SK-MEL-5 (cell line): Measurements from ENCODE around the gene NEDD9. TPM values are rescaled to one million over a fixed set of nuclear protein-coding genes. Genes with fewer than 3 reads are reported as not detected.

Experiments used
- DNase-seq: peaks from one replicate; pipeline ENCODE4 v3.0.0-alpha.2; 2016; ENCODE audit warnings: low read depth, low spot score
- in situ Hi-C: cut with HindIII; loops from 2 replicates; pipeline ENCODE4 v1.10.0; 2016; ENCODE audit warnings: low sequenced_read_pairs, high pct_unique_total_duplicates, low pct_unique_long_range_greater_than_20kb
- polyA plus RNA-seq, 2 experiments: library from polyadenylated mRNA; depleted of rRNA; stranded (reverse); fragments of >200 nt; gene quantifications; 2 replicates each; pipeline ENCODE4 v1.2.3, GENCODE V29; 2015
- total RNA-seq: library from RNA; depleted of rRNA; stranded (reverse); fragments of >200 nt; shearing (Covaris generic); gene quantifications from 2 replicates; pipeline ENCODE4 v1.2.3, GENCODE V29; 2014; rRNA removed

The NEDD9 gene, protein sequence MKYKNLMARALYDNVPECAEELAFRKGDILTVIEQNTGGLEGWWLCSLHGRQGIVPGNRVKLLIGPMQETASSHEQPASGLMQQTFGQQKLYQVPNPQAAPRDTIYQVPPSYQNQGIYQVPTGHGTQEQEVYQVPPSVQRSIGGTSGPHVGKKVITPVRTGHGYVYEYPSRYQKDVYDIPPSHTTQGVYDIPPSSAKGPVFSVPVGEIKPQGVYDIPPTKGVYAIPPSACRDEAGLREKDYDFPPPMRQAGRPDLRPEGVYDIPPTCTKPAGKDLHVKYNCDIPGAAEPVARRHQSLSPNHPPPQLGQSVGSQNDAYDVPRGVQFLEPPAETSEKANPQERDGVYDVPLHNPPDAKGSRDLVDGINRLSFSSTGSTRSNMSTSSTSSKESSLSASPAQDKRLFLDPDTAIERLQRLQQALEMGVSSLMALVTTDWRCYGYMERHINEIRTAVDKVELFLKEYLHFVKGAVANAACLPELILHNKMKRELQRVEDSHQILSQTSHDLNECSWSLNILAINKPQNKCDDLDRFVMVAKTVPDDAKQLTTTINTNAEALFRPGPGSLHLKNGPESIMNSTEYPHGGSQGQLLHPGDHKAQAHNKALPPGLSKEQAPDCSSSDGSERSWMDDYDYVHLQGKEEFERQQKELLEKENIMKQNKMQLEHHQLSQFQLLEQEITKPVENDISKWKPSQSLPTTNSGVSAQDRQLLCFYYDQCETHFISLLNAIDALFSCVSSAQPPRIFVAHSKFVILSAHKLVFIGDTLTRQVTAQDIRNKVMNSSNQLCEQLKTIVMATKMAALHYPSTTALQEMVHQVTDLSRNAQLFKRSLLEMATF
- total RNA-seq: 134 and 140 TPM in 2 replicates
- 90.5 and 117 TPM in 2 replicates for polyA plus RNA-seq (2015; cell fraction: cytosol; rRNA removed)
- polyA plus RNA-seq (2015; cell fraction: nucleus; rRNA removed): 68.0 and 87.9 TPM in 2 replicates

GRCh38 chr6:11232193-11232769, at the start of gene NEDD9:
Gene NEDD9, minus strand, starts transcription at chr6:11232668. Its CDS starts 153 bp downstream, at chr6:11232515.
- peak; percentile 99 for DNase-seq
- in situ Hi-C loops: no loop called here

- in situ Hi-C loops: no loop called here
- DNase-seq: no peak
Observed at GRCh38 chr6:11282245-11282644, 49.8 kb upstream of the NEDD9 start.

GRCh38 chr6:11280394-11280793, 47.9 kb upstream of the NEDD9 start:
- DNase-seq: no peak

GRCh38 chr6:11279284-11279689, 46.8 kb upstream of the NEDD9 start:
- in situ Hi-C loops: no loop called here
- no peak for DNase-seq

More at GRCh38 chr6:11280394-11280793, 47.9 kb upstream of the NEDD9 start:
- in situ Hi-C loops: no loop called here

GRCh38 chr6:11278207-11278559, 45.7 kb upstream of the NEDD9 start:
- DNase-seq: no peak
- in situ Hi-C loops: no loop called here

DNA sequence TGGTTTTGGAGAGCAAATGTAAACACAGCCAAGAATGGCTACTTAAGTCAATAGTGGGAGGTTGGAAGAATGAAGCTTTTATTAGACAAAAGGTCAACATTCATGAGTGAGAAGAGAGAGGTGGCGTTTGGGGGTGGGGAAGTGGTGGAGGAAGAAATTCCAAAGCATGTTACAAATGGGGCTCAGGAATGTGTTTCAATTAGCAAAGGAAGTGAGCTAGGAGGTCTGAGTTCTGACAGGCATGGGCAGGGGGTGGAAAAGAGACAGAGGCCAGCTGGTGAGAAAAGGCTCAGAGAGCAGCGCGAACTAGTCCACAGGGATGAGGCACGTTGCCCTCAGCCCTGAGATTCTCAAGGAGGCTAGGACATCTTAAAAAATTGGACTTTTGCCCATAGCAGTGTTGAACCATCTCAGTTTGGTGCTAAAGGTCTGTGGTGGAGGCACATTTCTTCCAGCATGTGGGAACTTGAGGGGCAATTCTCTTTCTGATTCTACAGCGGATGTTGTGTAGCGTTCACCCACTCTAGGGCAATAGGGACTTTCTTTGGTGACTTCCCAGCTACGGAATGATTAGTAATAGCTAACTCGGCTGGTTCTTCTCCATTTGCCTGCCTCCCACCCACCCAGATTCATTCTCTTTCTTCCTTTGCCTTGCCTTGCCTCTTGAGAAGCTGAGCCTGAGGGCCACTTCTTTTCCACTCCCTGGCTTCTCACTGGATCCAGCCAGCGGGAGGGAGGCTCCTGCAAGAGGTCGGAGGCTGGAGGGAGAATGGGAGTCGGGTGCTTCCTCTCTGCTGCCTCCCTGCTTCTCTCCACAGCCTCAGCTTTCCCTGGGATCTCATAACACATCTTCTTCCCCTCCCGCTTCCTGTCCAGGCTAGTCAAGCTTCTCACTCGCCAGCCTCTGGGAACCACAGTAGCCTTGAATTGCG, 45.1 kb upstream of the NEDD9 start:
- in situ Hi-C loops: no loop called here
- peak; percentile 94 for DNase-seq

DNA sequence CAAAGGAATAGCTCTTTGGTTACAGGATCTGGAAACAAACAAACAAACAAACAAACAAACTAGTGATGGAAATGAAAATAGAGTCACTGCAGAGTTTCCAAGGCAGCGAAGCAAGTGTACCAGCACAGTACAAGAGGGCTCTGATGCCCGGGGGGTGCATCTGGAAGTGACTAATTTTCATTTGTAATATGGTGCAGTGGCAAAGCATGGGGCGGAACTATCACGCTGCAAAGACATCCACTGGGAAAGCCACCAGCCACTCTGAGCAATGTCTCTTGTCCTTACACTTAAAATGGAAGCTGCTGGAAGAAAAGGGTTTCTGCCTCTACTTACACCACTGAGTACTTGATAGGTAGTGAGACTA, 44.4 kb upstream of the NEDD9 start:
- in situ Hi-C loops: no loop called here
- DNase-seq: no peak

DNA sequence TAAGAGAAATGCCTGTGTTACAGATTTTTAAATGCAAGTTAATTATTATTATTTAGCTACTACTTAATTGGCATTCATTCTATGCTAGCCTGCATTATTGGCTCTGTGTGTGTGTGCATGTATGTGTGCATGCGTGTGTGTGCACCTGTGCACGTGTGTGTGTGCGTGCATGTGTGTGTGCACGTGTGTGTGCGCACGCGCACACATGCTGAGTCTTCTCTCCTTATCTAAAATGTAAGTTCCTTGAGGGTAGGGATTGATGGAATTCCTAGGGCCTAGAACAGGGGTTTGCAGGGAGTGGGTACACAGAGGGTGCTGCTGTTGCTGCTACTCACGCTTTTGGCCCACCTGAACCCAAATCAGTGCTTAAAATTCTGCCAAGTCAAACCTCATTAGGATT, 43.8 kb upstream of the NEDD9 start:
- DNase-seq: no peak
- in situ Hi-C loops: no loop called here

GRCh38 chr6:11275598-11275997, 43.1 kb upstream of the NEDD9 start:
- in situ Hi-C loops: no loop called here
- no peak for DNase-seq

GRCh38 chr6:11273406-11274065, 41.1 kb upstream of the NEDD9 start:
- DNase-seq: no peak
- in situ Hi-C loops: no loop called here

GRCh38 chr6:11272491-11273192, 40.2 kb upstream of the NEDD9 start:
- in situ Hi-C loops: no loop called here
- DNase-seq: no peak

DNA sequence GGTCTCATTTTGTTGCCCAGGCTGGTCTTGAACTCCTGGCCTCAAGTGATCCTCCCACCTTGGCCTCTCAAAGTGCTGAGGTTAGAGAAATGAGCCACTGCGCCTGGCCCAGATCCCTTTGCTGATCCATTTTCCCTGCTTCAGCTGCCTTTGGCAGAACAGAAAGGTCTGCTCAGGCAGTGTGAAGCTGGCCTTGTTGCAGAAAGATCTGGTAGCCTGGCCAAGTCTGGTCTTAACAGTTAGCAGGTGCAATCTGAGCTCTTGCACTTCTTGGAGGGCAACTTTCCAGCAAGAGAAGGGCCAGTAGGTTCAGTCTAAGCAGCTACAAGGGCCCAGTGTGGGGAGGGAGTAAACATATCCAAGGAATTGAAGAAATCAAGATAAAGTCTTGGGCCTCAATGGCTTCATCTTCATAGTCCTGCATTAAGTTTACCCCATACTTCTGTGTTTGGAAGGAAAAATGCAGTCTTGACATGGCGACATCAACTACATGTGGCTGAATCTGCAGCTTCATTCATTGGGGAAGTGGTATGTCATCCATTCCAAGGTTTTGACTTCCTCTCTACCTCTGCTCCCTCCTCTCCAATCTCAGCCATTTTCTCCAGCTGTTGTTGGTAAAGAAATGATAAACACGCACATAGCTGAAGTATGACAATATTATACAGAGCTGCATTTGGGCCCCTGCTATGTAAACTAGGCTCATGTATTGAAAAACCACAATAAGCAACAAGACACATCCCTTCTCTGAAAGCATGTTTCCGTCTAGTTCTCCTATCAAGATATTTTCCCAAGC, 39.0 kb upstream of the NEDD9 start:
- in situ Hi-C loops: no loop called here
- no peak for DNase-seq

- DNase-seq: no peak
- in situ Hi-C loops: no loop called here
Observed at GRCh38 chr6:11270030-11271027, 37.9 kb upstream of the NEDD9 start.

GRCh38 chr6:11268978-11269377, 36.5 kb upstream of the NEDD9 start:
- in situ Hi-C loops: no loop called here
- DNase-seq: no peak

DNA sequence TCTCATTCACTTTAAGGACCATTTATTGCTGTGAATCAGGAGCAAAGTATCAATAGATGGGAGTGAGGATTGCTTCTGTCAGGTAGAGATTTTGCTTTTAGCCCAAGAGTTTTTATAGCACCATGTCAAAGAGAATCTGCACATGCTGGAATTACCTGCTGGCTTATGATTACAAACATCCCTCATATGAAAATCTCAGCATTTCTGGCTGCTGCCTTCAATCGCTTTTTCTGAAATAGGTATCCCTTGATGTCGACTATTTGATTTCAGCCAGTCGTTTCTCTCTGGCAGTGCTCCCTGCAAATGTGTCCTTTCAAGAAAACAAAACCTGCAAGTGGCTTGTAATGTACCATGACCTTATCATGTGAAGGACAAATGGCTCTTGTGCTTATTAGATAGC, 34.5 kb upstream of the NEDD9 start:
- in situ Hi-C loops: no loop called here
- DNase-seq: no peak
